Ramos (cell line): ENCODE measurements around the gene PSMB11.
"Not testable (repeated sequence)": the region's sequence is repeated elsewhere in the genome, so short reads cannot be mapped to it uniquely, and the experiment has no call there.

Experiments used
- in situ Hi-C: fragments of 300-500 bp; cut with MboI; formaldehyde crosslinking; loops from one replicate; pipeline ENCODE4 v1.14.3; 2022; ENCODE audit warnings: low sequenced_read_pairs; ENCODE audit not compliant: unreplicated experiment

The PSMB11 gene

DNA sequence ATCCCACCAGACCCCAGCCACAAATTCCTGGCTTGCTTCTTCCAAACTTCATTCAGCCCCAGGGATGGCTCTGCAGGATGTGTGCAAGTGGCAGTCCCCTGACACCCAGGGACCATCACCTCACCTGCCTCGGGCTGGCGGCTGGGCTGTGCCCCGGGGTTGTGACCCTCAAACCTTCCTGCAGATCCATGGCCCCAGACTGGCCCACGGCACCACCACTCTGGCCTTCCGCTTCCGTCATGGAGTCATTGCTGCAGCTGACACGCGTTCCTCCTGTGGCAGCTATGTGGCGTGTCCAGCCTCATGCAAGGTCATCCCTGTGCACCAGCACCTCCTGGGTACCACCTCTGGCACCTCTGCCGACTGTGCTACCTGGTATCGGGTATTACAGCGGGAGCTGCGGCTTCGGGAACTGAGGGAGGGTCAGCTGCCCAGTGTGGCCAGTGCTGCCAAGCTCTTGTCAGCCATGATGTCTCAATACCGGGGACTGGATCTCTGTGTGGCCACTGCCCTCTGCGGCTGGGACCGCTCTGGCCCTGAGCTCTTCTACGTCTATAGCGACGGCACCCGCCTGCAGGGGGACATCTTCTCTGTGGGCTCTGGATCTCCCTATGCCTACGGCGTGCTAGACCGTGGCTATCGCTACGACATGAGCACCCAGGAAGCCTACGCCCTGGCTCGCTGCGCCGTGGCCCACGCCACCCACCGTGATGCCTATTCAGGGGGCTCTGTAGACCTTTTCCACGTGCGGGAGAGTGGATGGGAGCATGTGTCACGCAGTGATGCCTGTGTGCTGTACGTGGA, at the start of gene PSMB11:
TSS of gene PSMB11 (plus strand) at position 51 of the 804 bp plus-strand sequence. CDS start at position 65, 14 bp downstream.
- in situ Hi-C loops: no loop called here

GRCh38 chr14:22993517-22993916, 48.5 kb upstream of the PSMB11 start:
- in situ Hi-C loops: no loop called here

DNA sequence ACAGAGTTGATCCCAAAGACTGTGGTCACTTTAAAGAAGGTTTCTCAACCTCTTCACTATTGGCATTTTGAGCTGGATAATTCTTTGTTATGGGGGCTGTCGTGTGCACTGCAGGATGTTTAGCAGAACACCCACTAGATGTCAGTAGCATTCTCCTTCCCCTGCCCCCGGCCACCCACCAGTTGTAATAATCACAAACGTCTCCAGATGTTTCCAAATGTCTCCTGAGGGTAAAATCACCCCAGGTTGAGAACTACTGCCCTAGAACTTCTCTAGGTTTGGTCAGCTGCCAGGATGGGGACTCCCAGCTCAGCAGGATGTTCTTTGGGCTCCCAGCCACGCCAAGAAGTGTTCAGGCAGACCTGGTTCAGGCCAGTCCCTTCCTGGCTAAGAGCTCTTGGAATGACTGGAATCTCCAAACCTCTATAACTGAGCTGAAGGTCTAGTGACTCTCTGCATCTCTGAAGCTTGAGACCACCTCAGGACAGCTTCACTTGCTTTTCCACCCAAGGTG, 47.2 kb upstream of the PSMB11 start:
- in situ Hi-C loops: no loop called here

- in situ Hi-C loops: no loop called here
Observed at GRCh38 chr14:22995889-22996625, 46.0 kb upstream of the PSMB11 start.

DNA sequence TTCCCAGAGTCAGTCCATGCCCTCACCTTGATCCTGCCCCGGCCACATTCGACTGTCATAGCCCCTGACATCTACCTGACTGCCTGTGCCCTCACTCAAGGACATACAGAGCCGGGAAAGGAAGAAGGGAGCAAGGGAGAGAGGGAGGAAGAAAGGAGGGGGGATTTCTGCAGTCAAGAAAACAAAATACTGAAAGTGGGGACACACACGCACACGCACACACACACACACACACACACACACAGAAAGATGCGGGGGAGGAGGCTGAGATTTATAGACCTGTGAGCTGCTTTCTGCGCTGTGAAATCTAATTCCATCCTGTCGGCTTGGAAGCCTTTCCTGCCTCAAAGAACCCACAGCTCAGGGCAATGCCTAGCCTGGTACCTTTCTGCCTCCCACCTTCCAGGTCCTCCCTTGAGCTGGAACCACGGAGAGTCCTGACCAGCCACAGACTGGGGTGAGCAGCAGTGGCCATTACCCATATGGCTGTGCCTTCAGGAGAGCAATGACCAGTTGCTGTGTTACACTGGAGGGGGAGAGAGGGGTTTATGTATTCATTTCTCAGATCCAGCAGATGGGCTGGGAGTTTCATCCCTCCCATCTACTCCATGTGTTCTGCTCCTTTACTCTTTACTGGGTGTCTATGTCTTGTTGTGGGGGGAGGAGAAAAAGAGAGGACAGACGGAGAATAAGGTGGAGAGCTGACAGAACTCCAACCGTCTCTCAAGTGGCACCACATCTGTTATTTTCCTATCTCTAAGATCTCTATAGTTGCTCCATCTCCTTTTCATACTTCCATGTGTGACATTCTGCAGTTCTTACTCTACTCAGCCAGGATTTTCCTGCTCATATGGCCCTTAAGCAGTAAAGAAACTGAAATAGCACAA, 45.0 kb upstream of the PSMB11 start:
- in situ Hi-C loops: no loop called here

- in situ Hi-C loops: no loop called here
Observed at GRCh38 chr14:22997676-22998323, 44.2 kb upstream of the PSMB11 start.

GRCh38 chr14:22998329-22999012, 43.5 kb upstream of the PSMB11 start:
- in situ Hi-C loops: no loop called here

DNA sequence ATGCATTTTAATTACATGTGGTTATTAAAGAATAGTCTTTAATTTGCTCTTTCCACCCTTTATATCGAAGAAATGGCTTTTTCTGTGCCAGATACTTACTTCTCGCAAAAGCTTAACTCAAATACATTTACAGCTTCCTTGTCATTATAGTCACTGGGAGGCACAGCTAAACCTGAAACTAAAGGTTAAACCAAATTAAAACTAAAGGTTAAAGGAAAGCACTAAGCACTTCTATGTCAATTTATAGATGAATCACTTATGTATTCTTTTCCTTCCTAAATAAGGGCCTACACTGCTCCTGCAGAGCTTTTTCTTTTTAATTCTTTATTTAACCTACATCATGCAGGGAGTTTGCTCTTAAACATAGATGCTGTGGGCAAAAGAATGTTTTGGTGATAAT, 41.2 kb upstream of the PSMB11 start:
- in situ Hi-C loops: no loop called here

DNA sequence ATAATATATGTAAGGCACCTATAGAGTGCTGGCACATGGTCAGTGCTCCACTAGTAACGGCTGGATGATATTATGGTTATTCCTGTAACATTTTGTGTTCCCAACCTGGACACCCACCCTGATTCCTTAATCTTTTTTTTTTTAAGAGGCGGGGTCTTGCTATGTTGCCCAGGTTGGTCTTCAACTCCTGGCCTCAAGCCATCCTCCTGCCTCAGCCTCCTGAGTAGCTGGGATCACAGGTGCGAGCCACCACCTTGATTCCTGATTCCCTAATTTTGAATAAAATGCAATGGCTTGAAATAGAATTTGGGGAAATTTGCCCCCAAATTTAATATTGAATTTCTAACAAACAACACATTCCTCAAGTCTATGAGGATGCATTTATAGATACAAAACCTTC, 39.4 kb upstream of the PSMB11 start:
- in situ Hi-C loops: no loop called here

- in situ Hi-C loops: not testable (repeated sequence)
Observed at GRCh38 chr14:23004274-23004673, 37.7 kb upstream of the PSMB11 start.

- in situ Hi-C loops: no loop called here
Observed at GRCh38 chr14:23005451-23006187, 36.4 kb upstream of the PSMB11 start.

DNA sequence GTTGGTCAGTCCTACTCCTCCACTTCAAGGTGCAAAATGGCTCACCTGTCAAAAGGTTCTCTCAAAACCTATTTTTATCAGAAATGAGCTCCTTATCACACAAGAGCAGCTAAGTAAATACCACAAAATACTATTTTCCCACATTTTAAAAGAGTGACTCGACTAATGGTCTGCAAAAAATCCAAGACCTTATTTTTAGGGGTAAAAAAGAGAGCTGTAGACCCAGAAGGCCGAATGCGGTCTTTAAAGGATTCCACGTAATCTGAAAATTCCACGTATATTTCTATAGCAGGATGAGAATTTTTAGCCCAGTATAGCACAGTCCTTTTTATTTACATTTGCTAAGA, 35.9 kb upstream of the PSMB11 start:
- in situ Hi-C loops: no loop called here

DNA sequence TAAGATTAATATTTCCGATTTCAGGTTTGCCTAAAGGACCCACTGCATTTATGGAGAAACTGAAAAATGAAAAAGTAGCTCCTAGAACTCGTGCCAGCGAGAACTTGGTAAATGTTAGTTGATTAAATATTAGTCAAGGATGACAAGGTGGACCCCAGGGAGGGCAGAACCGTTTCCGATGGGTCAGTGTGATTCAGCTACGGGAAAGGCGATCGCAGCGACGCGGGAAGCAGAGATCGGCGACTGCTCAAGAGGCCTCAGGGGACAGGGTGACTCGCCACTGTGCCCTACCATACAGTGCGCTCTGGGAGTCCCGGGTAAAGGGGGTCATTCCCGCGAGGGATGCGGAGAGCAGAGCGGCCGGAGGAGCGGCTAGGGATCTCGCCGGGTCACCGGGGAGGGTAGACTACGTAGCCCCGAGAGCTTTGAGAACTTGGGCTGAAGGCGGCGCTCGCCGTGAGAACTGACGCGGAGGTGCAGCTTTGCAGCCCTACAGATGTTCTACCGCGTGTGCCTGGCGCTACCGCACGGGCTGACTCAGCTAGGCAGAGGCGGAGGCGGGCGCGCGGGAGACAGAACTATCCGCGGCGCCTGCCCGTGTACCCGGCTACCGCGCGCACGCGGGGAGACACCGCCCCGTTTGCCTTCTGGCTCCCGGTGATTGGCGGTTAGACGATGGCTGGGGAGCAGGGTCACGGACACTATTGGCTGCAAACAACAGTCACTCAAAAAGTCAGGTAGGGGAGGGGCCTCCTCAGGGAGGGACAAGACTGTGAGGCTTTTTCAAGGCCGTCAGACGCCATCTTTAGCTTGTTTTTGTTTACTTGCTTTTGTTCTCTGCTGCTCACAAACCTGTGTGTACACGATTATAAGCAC, 35.2 kb upstream of the PSMB11 start:
- in situ Hi-C loops: no loop called here

DNA sequence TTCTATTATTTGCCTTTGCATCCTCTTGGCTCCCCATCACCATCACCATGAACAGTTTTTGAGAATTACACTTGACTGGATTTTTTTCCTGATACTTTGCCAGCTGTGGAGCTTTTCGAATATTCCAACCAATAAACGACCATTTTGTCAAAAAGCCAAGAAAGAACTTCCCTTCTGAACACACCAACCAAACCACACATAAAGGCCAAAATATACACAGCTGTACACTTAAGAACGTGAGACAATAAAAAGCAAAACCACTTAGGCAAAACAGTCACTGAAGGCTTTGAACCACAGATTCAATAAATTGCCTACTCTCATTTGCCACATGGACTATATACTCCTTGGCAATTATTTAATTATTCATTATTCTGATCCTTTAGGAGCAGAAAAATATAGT, 33.2 kb upstream of the PSMB11 start:
- in situ Hi-C loops: no loop called here

DNA sequence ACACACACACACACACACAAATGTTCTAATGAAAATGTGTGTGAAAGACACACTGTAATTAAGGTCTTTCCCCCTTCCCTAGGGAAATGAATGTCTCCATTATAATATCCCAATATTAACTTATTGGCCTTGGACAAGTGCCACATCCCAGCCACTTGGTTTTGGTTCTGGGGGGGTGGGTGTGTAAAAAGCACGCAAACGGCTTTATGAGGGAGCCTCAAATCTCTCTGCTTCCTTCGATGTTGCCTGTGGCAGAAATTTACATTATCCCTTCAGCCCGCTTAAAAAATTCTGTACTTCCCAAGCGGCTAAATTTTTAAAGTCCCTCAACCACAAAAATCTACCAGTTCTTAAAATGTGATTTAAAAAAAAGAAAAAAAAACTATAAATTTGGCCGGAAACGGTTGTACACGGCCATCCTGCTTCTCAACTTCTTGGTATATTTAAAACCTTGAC, 32.5 kb upstream of the PSMB11 start:
- in situ Hi-C loops: no loop called here

DNA sequence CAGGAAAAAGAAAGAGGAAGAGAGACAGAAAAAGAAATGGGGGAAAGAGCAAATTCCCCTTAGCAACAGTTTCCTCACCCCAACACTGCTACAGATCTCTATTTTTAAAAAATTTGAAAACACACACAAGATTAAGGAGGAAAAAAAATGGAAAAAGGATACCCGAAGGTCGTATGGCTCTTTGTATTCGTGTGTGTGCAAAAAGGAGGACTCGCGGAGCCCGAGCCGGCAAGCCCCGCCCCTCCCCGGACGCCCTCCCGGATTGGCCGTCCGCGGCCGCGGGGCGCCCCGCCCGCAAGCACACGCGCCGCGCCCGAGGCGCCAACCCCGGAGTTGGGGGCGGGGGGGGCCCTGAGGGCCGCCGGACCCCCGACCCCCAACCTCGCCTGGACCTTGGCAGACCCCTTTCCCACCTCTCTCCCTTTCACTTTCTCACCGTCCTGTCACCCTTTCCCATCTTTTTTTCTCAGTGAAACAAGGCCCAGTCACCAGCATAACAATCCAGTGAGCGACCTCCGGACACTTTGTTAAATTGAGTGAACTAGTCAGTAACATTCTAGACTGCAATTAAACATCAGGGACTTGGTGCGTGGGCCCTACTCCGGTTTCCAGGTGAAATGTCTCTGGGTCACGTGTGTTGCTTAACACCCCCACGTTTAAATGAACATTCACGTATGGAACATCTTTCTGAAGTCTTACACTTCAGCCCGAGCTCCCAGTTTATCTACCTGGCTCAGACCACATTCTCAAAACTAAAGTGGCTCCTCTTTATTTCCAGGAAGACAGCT, 31.9 kb upstream of the PSMB11 start, which contains the start of gene C14orf93:
TSS of gene C14orf93 (minus strand) at position 205 of the 788 bp plus-strand sequence. CDS start 11,120 bp downstream, outside the sequence.
- in situ Hi-C loops: no loop called here
